Measurements from ENCODE around the gene HRH1. TPM values are rescaled to one million over a fixed set of nuclear protein-coding genes. Genes with fewer than 3 reads are reported as not detected.

The HRH1 gene
- total RNA-seq, 4 donors from 2014 or later, result 4.1 to 8.8 (median 4.4) TPM

- 82 to 94% methylated on average over 5 of the region's 5 CpGs for WGBS, 2 donors
- H3K4me1 ChIP-seq, result no peaks in the 10 kb centered on the region
- DNase-seq, result no peak
- H3K27me3 ChIP-seq, result no peaks in the 10 kb centered on the region
- no peaks in the 10 kb centered on the region for H3K9me3 ChIP-seq
- peaks cover 18 to 100% (median 24%) of the 10 kb centered on the region in 3 donors for H3K36me3 ChIP-seq
- no peak overlapping the region for H3K27ac ChIP-seq
- H3K4me3 ChIP-seq, result no peak overlapping the region
- intact Hi-C loops (cut with DNase I), result no loop called here
- TF ChIP-seq, protein P1, sequence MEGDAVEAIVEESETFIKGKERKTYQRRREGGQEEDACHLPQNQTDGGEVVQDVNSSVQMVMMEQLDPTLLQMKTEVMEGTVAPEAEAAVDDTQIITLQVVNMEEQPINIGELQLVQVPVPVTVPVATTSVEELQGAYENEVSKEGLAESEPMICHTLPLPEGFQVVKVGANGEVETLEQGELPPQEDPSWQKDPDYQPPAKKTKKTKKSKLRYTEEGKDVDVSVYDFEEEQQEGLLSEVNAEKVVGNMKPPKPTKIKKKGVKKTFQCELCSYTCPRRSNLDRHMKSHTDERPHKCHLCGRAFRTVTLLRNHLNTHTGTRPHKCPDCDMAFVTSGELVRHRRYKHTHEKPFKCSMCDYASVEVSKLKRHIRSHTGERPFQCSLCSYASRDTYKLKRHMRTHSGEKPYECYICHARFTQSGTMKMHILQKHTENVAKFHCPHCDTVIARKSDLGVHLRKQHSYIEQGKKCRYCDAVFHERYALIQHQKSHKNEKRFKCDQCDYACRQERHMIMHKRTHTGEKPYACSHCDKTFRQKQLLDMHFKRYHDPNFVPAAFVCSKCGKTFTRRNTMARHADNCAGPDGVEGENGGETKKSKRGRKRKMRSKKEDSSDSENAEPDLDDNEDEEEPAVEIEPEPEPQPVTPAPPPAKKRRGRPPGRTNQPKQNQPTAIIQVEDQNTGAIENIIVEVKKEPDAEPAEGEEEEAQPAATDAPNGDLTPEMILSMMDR (IDR thresholded peaks at IDR 0.05), result no peak
- no peak for TF ChIP-seq POLR2A (IDR thresholded peaks at IDR 0.05)
Measured at GRCh38 chr3:11312166-11312565, 157.9 kb downstream of the HRH1 start.

Small RNA genes within 50 kb of the gene (small RNA-seq; reads per million reads assigned to genes)
- 0 reads per million in 4 donors for gene AC083855.1

Other genes with a start within 250 kb of the HRH1 start
- gene SLC6A1, start 161.7 kb upstream of the HRH1 start, total RNA-seq, result 10 to 100 TPM in 3 of 4 donors, 1 to 10 TPM in 1; 8.6 to 34.4 (median 22.3) TPM
- gene ATG7, start 117.9 kb downstream of the HRH1 start, total RNA-seq, result 10 to 100 TPM; 31.3 to 67.7 (median 51.3) TPM

All from esophagus squamous epithelium (tissue), 5 donors.